AG10803 (cell line): Measurements from ENCODE around the gene LRRC14B.

ENCODE experiments used
- DNase-seq: peaks from one replicate; pipeline ENCODE4 v3.0.0; 2010; ENCODE audit warnings: low read depth
- H3K4me3 ChIP-seq: 2 replicates; pipeline ENCODE4 v1.5.1; 2011; ENCODE audit warnings: mild to moderate bottlenecking, low read length, control low read depth
- CTCF ChIP-seq: conservative IDR thresholded peaks from 2 replicates; pipeline ENCODE4 v1.5.1; 2011; ENCODE audit warnings: mild to moderate bottlenecking, low read length, control low read depth, inconsistent platforms

The LRRC14B gene

GRCh38 chr5:188488-189481, 2.5 kb upstream of the LRRC14B start:
- DNase-seq: peak; percentile 78
- H3K4me3 ChIP-seq: peak overlapping the region; percentile 36
- TF ChIP-seq CTCF: peak; percentile 84

- DNase-seq: no peak
- H3K4me3 ChIP-seq: no peak overlapping the region
- TF ChIP-seq CTCF: no peak
Observed at GRCh38 chr5:189486-189885, 1.8 kb upstream of the LRRC14B start.

GRCh38 chr5:189976-190365, 1.3 kb upstream of the LRRC14B start:
- H3K4me3 ChIP-seq: no peak overlapping the region
- TF ChIP-seq CTCF: no peak
- DNase-seq: no peak

- no peak for TF ChIP-seq CTCF
- DNase-seq: no peak
- H3K4me3 ChIP-seq: no peak overlapping the region
Observed at GRCh38 chr5:190366-191035, 794 bp upstream of the LRRC14B start.

GRCh38 chr5:191949-192690, 825 bp downstream of the LRRC14B start:
- no peak for DNase-seq
- H3K4me3 ChIP-seq: no peak overlapping the region
- no peak for TF ChIP-seq CTCF

GRCh38 chr5:192691-192969, 1.3 kb downstream of the LRRC14B start:
- no peak for TF ChIP-seq CTCF
- DNase-seq: no peak
- H3K4me3 ChIP-seq: no peak overlapping the region
